Motor neuron (in vitro differentiated cells): ENCODE data around the gene PLK5. TPM values are rescaled to one million over a fixed set of nuclear protein-coding genes. Genes with fewer than 3 reads are reported as not detected.

Experiments
- ATAC-seq, 8 experiments: fragments of 200-7000 bp; cut with Tn5 transposase; replicated peaks in 6 of 8; 2 replicates each; pipeline ENCODE4 v1.8.0; 2021; ENCODE audit warnings: mild to moderate bottlenecking in 8 of 8, moderate library complexity in 8 of 8
- H3K27ac ChIP-seq, 2 donors: fragments of 250-450 bp; sonication (Bioruptor Pico); 2 replicates each; pipeline ENCODE4 v1.9.0; 2021; ENCODE audit warnings: antibody characterized with exemption in 2 of 2, mild to moderate bottlenecking in 2 of 2, moderate library complexity in 1 of 2
- H3K4me1 ChIP-seq, 2 donors: fragments of 250-450 bp; sonication (Bioruptor Pico); replicated peaks in 1 of 2; 2 replicates each; pipeline ENCODE4 v1.6.1; 2021; ENCODE audit warnings: antibody characterized with exemption in 2 of 2, mild to moderate bottlenecking in 2 of 2, moderate library complexity in 1 of 2
- H3K4me3 ChIP-seq, 5 donors: fragments of 250-450 bp; sonication (Bioruptor Pico); 2 replicates each; pipeline ENCODE4 v1.9.0; 2021; ENCODE audit warnings: antibody characterized with exemption in 5 of 5, mild to moderate bottlenecking in 5 of 5, moderate library complexity in 4 of 5
- WGBS, 10 experiments: fragments of 450-650 bp; shearing (Covaris generic); methylation state at CpG; one replicate each; pipeline ENCODE4 v1.0.0; 2022; 5-methylcytosine and 5-hydroxymethylcytosine counted together
- in situ Hi-C, 9 experiments: fragments of 400-800 bp; cut with MboI; loops; one replicate each; pipeline ENCODE4 v1.15.0; 2021; ENCODE audit warnings: low sequenced_read_pairs in 9 of 9, low pct_unique_long_range_greater_than_20kb in 2 of 9; ENCODE audit not compliant: unreplicated experiment in 9 of 9
- total RNA-seq, 8 experiments: library from RNA; unstranded; fragments of 300-600 nt; gene quantifications; 2 replicates each; pipeline versions ENCODE4 v1.2.3 to v1.2.4, GENCODE V29; 2022

Gene PLK5
- total RNA-seq, 8 experiments from 2014 or later: 0.27 to 0.45 (median 0.29) TPM; not detected in 2

- Histone ChIP-seq H3K27ac (peak overlapping the region; percentile 44 to 95), H3K4me1 (peaks cover 11 to 25% of the 10 kb centered on the region in 2 donors), H3K4me3 (peak overlapping the region in 3 of 5 donors; percentile 3 to 44 (median 39))
- WGBS, 10 experiments: 41% methylated on average over 7 of the region's 23 CpGs; no CpG with 5 or more reads in 9 of the 10 experiments
- no peak for ATAC-seq
- in situ Hi-C loops: no loop called here
Observed at GRCh38 chr19:1507192-1507660, 16.7 kb upstream of the PLK5 start.

- H3K27ac ChIP-seq: peak overlapping the region; percentile 84 to 95
- in situ Hi-C loops: no loop called here
- H3K4me3 ChIP-seq: peak overlapping the region; percentile 36 to 44 (median 39)
- H3K4me1 ChIP-seq: peaks cover 11 to 28% of the 10 kb centered on the region in 2 donors
- peak; percentile 77 to 87 (median 82) for ATAC-seq
- 0% methylated on average over 1 to 9 of the region's 46 CpGs; no CpG with 5 or more reads in 6 of the 10 experiments for WGBS, 10 experiments
Observed at GRCh38 chr19:1507763-1508506, 15.9 kb upstream of the PLK5 start.

- WGBS, 10 experiments: 34 to 100% (median 75%) methylated on average over 1 to 4 of the region's 12 CpGs; no CpG with 5 or more reads in 6 of the 10 experiments
- ATAC-seq: no peak
- in situ Hi-C loops: no loop called here
- H3K27ac ChIP-seq: peak overlapping the region in 1 of 2 donors; percentile 53
- H3K4me1 ChIP-seq: peaks cover 11 to 27% of the 10 kb centered on the region in 2 donors
- H3K4me3 ChIP-seq: peak overlapping the region; percentile 9 to 44 (median 26)
Observed at GRCh38 chr19:1508507-1508856, 15.4 kb upstream of the PLK5 start.

DNA sequence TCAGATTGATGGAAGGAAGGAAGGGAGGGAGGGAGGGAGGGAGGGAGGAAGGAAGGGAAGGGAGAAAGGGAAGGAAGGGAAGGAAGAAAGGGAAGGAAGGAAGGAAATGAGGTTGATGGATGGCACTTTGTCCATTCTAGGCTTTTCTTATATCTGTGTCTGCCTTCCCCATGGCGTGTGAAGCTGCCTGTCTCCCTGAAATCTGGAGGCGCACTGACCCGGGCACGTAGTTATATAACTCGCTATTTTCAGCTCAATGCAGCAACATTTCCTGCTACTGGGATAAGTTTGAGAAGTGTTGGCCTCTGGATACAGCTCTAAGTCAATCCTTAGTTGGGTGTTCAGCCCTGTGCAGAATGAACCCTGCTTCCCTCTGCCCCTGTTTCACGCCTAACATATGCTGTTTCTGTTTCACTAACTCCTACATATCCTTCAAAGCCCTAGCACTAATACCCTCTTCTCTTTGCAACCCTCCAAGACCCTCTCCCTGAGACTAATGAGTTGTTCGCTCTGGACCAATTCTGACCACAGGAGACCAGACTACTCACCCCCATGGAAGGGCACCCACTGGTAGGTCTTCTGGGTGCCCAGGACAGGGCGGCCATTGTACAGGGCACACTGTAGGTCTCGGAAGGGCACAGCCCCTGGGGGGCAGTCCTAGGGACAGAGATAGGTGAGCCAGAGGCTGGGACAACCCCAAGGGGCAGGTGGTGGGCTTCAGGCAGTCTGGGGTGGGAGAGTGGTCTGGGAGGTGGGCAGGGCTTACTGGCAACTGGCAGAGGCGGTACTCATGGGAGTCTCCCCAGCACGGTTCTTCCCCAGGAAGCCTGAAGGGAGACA, 14.1 kb upstream of the PLK5 start:
- Histone ChIP-seq H3K4me3 (no peak overlapping the region), H3K27ac (no peak overlapping the region), H3K4me1 (peaks cover 4 to 16% of the 10 kb centered on the region in 2 donors)
- 48 to 90% (median 64%) methylated on average over 1 to 5 of the region's 11 CpGs; no CpG with 5 or more reads in 4 of the 10 experiments for WGBS, 10 experiments
- in situ Hi-C loops: no loop called here
- ATAC-seq: no peak

DNA sequence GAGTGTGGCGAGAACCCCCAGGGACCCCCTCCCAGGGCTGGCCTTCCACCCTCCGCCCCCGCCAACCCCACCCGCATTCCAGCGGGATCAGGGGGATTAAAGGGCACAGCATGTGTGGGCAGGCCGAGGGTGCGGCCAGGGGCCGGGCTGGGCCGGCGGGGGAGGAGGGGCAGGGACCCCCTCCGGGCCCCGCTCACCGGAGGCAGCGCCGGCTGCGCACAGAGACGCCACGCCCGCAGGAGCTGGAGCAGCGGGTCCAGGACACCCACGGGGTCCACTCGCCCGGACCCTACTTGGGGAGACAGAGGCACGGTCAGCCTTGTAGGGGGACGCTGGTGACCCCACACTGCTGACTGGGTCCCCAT, 13.5 kb upstream of the PLK5 start:
- Histone ChIP-seq H3K4me1 (peaks cover 4 to 15% of the 10 kb centered on the region in 2 donors), H3K4me3 (no peak overlapping the region), H3K27ac (no peak overlapping the region)
- WGBS, 10 experiments: no CpG with 5 or more reads among the region's 25 CpGs
- in situ Hi-C loops: no loop called here
- ATAC-seq: no peak

DNA sequence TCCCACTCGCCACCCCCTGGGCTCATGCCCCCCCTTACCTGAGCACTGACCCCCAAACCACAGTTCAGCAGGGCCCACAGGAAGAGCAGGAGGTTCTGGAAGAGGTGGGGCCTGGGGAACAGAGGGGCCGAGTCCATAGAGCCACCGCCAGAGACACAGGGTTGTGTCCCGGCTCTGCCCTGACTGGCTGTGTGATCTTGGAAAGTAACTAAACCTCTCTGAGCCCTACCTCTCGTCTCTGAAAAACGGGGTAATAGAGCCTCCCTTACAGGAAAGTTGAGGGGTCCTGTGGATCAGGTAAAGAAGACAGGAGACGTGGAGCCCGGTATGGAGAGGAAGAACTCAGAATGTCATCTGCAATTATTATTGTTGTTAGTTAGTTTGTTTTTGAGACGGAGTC, 13.1 kb upstream of the PLK5 start:
- 40 to 100% (median 56%) methylated on average over 1 to 2 of the region's 9 CpGs; no CpG with 5 or more reads in 6 of the 10 experiments for WGBS, 10 experiments
- H3K4me3 ChIP-seq: no peak overlapping the region
- no peak for ATAC-seq
- H3K27ac ChIP-seq: no peak overlapping the region
- in situ Hi-C loops: no loop called here
- peaks cover 4 to 15% of the 10 kb centered on the region in 2 donors for H3K4me1 ChIP-seq

GRCh38 chr19:1511318-1512317, 12.3 kb upstream of the PLK5 start:
- H3K27ac ChIP-seq: no peak overlapping the region
- 36 to 90% (median 75%) methylated on average over 4 to 6 of the region's 22 CpGs; no CpG with 5 or more reads in 6 of the 10 experiments for WGBS, 10 experiments
- peaks cover 4 to 15% of the 10 kb centered on the region in 2 donors for H3K4me1 ChIP-seq
- ATAC-seq: no peak
- in situ Hi-C loops: no loop called here
- no peak overlapping the region for H3K4me3 ChIP-seq

- Histone ChIP-seq H3K4me1 (peaks cover 0 to 10% of the 10 kb centered on the region in 2 donors), H3K27ac (no peak within 1 kb of the TSS), H3K4me3 (peak within 1 kb of the TSS in 3 of 5 donors; percentile 20 to 25 (median 24))
- no CpG with 5 or more reads among the region's 78 CpGs for whole genome bisulfite sequencing, 10 experiments
- peak; percentile 36 to 77 (median 49) for ATAC-seq
- in situ Hi-C loops: no loop called here
Observed at GRCh38 chr19:1512671-1513498, 11.0 kb upstream of the PLK5 start, which contains the start of gene ADAMTSL5. ADAMTSL5 (minus strand) TSS chr19:1513019; CDS start chr19:1510943, 2,076 bp downstream.

GRCh38 chr19:1513499-1514294, 10.2 kb upstream of the PLK5 start:
- H3K4me1 ChIP-seq: peaks cover 0 to 10% of the 10 kb centered on the region in 2 donors
- WGBS, 10 experiments: 5% methylated on average over 4 of the region's 52 CpGs; no CpG with 5 or more reads in 9 of the 10 experiments
- no peak overlapping the region for H3K27ac ChIP-seq
- peak; percentile 55 to 67 (median 60) for ATAC-seq
- in situ Hi-C loops: no loop called here
- H3K4me3 ChIP-seq: peak overlapping the region in 3 of 5 donors; percentile 20 to 25 (median 24)

DNA sequence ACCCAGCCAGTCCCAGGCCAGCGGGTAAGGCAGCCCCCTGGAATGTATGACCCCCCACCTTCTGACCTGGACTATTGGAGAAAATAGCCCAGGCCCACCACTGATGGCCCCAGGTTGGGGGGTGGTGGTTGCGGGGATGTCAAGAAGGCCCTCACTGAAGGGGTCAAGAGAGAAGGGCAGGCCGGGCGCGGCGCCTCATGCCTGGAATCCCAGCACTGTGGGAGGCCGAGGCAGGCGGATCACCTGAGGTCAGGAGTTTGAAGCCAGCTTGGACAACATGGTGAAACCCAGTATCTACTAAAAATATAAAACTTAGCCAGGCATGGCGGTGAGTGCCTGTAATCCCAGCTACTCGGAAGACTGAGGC, 9.6 kb upstream of the PLK5 start:
- H3K4me3 ChIP-seq: no peak overlapping the region
- H3K27ac ChIP-seq: no peak overlapping the region
- in situ Hi-C loops: no loop called here
- ATAC-seq: no peak
- WGBS, 10 experiments: 16 to 83% (median 55%) methylated on average over 1 to 4 of the region's 10 CpGs; no CpG with 5 or more reads in 4 of the 10 experiments
- H3K4me1 ChIP-seq: peaks cover 0 to 10% of the 10 kb centered on the region in 2 donors
